ENCODE results near the gene TPK1.

TPK1 gene

GRCh38 chr7:144682581-144683280 is 153.1 kb downstream of the TPK1 start:
- no peak for TF ChIP-seq CTCF (conservative IDR thresholded peaks at IDR 0.05; ENCODE audit: low read depth, low read length)
- Histone ChIP-seq H3K4me3 (IDR thresholded peaks at IDR 0.05; ENCODE audit: insufficient read depth, low read depth, low read length) (no peak overlapping the region), H4K20me1 (ENCODE audit: insufficient read depth) (no peaks in the 10 kb centered on the region), H3K79me2 (ENCODE audit: insufficient read depth, low read depth) (no peaks in the 10 kb centered on the region), H3K27me3 (ENCODE audit: insufficient read depth, low read depth) (no peaks in the 10 kb centered on the region), H3K4me2 (no peak overlapping the region), H2AFZ (ENCODE audit: low read depth) (no peak overlapping the region), H3K4me1 (ENCODE audit: low read depth, poor library complexity, severe bottlenecking) (no peaks in the 10 kb centered on the region), H3K27ac (no peak overlapping the region), H3K9ac (no peak overlapping the region), H3K36me3 (ENCODE audit: insufficient read depth) (no peaks in the 10 kb centered on the region)

- TF ChIP-seq CTCF (conservative IDR thresholded peaks at IDR 0.05; ENCODE audit: low read depth, low read length), result no peak
- no peak overlapping the region for H3K27ac ChIP-seq
- H3K4me1 ChIP-seq (ENCODE audit: low read depth, poor library complexity, severe bottlenecking), result no peaks in the 10 kb centered on the region
- no peaks in the 10 kb centered on the region for H4K20me1 ChIP-seq (ENCODE audit: insufficient read depth)
- H3K36me3 ChIP-seq (ENCODE audit: insufficient read depth), result no peaks in the 10 kb centered on the region
- no peak overlapping the region for H3K9ac ChIP-seq
- H3K4me3 ChIP-seq (IDR thresholded peaks at IDR 0.05; ENCODE audit: insufficient read depth, low read depth, low read length), result no peak overlapping the region
- no peak overlapping the region for H2AFZ ChIP-seq (ENCODE audit: low read depth)
- H3K79me2 ChIP-seq (ENCODE audit: insufficient read depth, low read depth), result no peaks in the 10 kb centered on the region
- H3K27me3 ChIP-seq (ENCODE audit: insufficient read depth, low read depth), result no peaks in the 10 kb centered on the region
- H3K4me2 ChIP-seq, result no peak overlapping the region
Observed at GRCh38 chr7:144676492-144676891, 159.4 kb downstream of the TPK1 start.

GRCh38 chr7:144674550-144674949 is 161.3 kb downstream of the TPK1 start:
- no peaks in the 10 kb centered on the region for H3K36me3 ChIP-seq (ENCODE audit: insufficient read depth)
- H3K4me2 ChIP-seq, result no peak overlapping the region
- H3K79me2 ChIP-seq (ENCODE audit: insufficient read depth, low read depth), result no peaks in the 10 kb centered on the region
- H3K4me1 ChIP-seq (ENCODE audit: low read depth, poor library complexity, severe bottlenecking), result peaks cover 8% of the 10 kb centered on the region
- H3K27ac ChIP-seq, result no peak overlapping the region
- no peak overlapping the region for H2AFZ ChIP-seq (ENCODE audit: low read depth)
- H4K20me1 ChIP-seq (ENCODE audit: insufficient read depth), result no peaks in the 10 kb centered on the region
- no peak overlapping the region for H3K4me3 ChIP-seq (IDR thresholded peaks at IDR 0.05; ENCODE audit: insufficient read depth, low read depth, low read length)
- no peaks in the 10 kb centered on the region for H3K27me3 ChIP-seq (ENCODE audit: insufficient read depth, low read depth)
- H3K9ac ChIP-seq, result no peak overlapping the region
- no peak for TF ChIP-seq CTCF (conservative IDR thresholded peaks at IDR 0.05; ENCODE audit: low read depth, low read length)

GRCh38 chr7:144672869-144673268 is 163.0 kb downstream of the TPK1 start:
- Histone ChIP-seq H3K4me2 (no peak overlapping the region), H3K36me3 (ENCODE audit: insufficient read depth) (no peaks in the 10 kb centered on the region), H3K79me2 (ENCODE audit: insufficient read depth, low read depth) (no peaks in the 10 kb centered on the region), H3K9ac (no peak overlapping the region), H3K4me3 (IDR thresholded peaks at IDR 0.05; ENCODE audit: insufficient read depth, low read depth, low read length) (no peak overlapping the region), H3K27me3 (ENCODE audit: insufficient read depth, low read depth) (no peaks in the 10 kb centered on the region), H4K20me1 (ENCODE audit: insufficient read depth) (no peaks in the 10 kb centered on the region), H3K27ac (no peak overlapping the region), H2AFZ (ENCODE audit: low read depth) (no peak overlapping the region), H3K4me1 (ENCODE audit: low read depth, poor library complexity, severe bottlenecking) (peaks cover 8% of the 10 kb centered on the region)
- TF ChIP-seq CTCF (conservative IDR thresholded peaks at IDR 0.05; ENCODE audit: low read depth, low read length), result no peak
